Iris pigment epithelial cell (primary cell): ENCODE measurements around the gene BLVRA.

Experiments used
- DNase-seq: peaks from one replicate; pipeline ENCODE4 v3.0.0-alpha.2; 2011; ENCODE audit warnings: low read depth

The BLVRA gene

GRCh38 chr7:43750016-43750887 lies 8.2 kb upstream of the BLVRA start:
- peak; percentile 17 for DNase-seq

- no peak for DNase-seq
These were observed 6.1 kb upstream of the BLVRA start for GRCh38 chr7:43752411-43752810.

GRCh38 chr7:43753271-43753810 lies 5.1 kb upstream of the BLVRA start:
- DNase-seq, result no peak

- no peak for DNase-seq
These were observed 4.6 kb upstream of the BLVRA start for GRCh38 chr7:43753843-43754242.

- DNase-seq, result no peak
These were observed 3.9 kb upstream of the BLVRA start for GRCh38 chr7:43754596-43754995.

GRCh38 chr7:43756368-43757072 lies 2.0 kb upstream of the BLVRA start:
- peak; percentile 77 for DNase-seq

- no peak for DNase-seq
These were observed 1.3 kb upstream of the BLVRA start for GRCh38 chr7:43757073-43757720.

- DNase-seq, result peak; percentile 40
These were observed 573 bp downstream of the BLVRA start for GRCh38 chr7:43758822-43759683.

GRCh38 chr7:43760861-43761260 lies 2.4 kb downstream of the BLVRA start:
- no peak for DNase-seq

GRCh38 chr7:43761382-43761781 lies 2.9 kb downstream of the BLVRA start:
- DNase-seq, result no peak

- DNase-seq, result no peak
These were observed 3.6 kb downstream of the BLVRA start for GRCh38 chr7:43761938-43762692.

- no peak for DNase-seq
These were observed 4.7 kb downstream of the BLVRA start for GRCh38 chr7:43763183-43763582.

GRCh38 chr7:43764039-43764761 lies 5.7 kb downstream of the BLVRA start:
- DNase-seq, result peak; percentile 56

GRCh38 chr7:43764807-43765491 lies 6.5 kb downstream of the BLVRA start:
- peak; percentile 79 for DNase-seq

GRCh38 chr7:43766564-43766963 lies 8.1 kb downstream of the BLVRA start:
- DNase-seq, result no peak

- no peak for DNase-seq
These were observed 8.8 kb downstream of the BLVRA start for GRCh38 chr7:43767311-43767710.

- DNase-seq, result no peak
These were observed 9.9 kb downstream of the BLVRA start for GRCh38 chr7:43768201-43768886.

GRCh38 chr7:43768887-43769272 lies 10.4 kb downstream of the BLVRA start:
- DNase-seq, result no peak

GRCh38 chr7:43769281-43769680 lies 10.8 kb downstream of the BLVRA start:
- no peak for DNase-seq
